Measurements from ENCODE around the gene DEXI. TPM values are rescaled to one million over a fixed set of nuclear protein-coding genes. Genes with fewer than 3 reads are reported as not detected.
A peak's percentile ranks its signal among the peaks of the same experiment; 100 is the strongest.

DEXI gene
- total and polyA plus RNA-seq, 2 of the 13 experiments (the other 11 are each of a cell fraction or from before 2014, with no cell fraction given), result 51.5 to 70.4 TPM

- peak overlapping the region; percentile 97 for H3K4me2 ChIP-seq (ENCODE audit: low read depth, low read length)
- in situ Hi-C loops (cut with HindIII; ENCODE audit: extremely low pct_ligation_motif_present, low pct_unique_long_range_greater_than_20kb) (loop anchor here (5.0 kb wide), 1 partner anchor 180 kb away; the partner anchor contains the start of gene NUBP1), intact Hi-C loops (cut with micrococcal nuclease; ENCODE audit: unreplicated experiment) (loop anchor here (2.0 kb wide), 1 partner anchor 402 kb away; no protein-coding TSS in a partner anchor)
- no TSS peak for BruUV-seq (replicated peaks)
- H3K27me3 ChIP-seq (ENCODE audit: control insufficient read depth in 1 of 2, insufficient read depth in 2 of 2, low read length in 2 of 2), result peaks cover 0 to 9% of the 10 kb centered on the region in 2 experiments; a peak in 1 of 5 replicates
- POLR2A ChIA-PET, result interaction anchor here (0.6 to 3.1 kb wide), 17 partner anchors 8 to 665 kb away, joined by 3 to 60 read pairs (median 3); partner anchors contain the start of genes CLEC16A, DEXI, EMP2 and NUBP1
- ATAC-seq (peak; percentile 15), FAIRE-seq (no peak), DNase-seq (ENCODE audit: low spot score) (peak; percentile 44)
- no peaks in the 10 kb centered on the region for H3K9me3 ChIP-seq (ENCODE audit: low read length)
- no peaks in the 10 kb centered on the region for H4K20me1 ChIP-seq (ENCODE audit: insufficient read depth, low read length)
- peak overlapping the region; percentile 2 to 72 (median 14); a peak in 3 of 6 replicates for H3K4me3 ChIP-seq (replicated peaks in 1 of 3; ENCODE audit: insufficient read depth in 1 of 3, low read depth in 2 of 3, low read length in 3 of 3)
- H3K27ac ChIP-seq (ENCODE audit: extremely low read length, insufficient read depth, low read length), result no peak overlapping the region
- peaks cover 4 to 12% of the 10 kb centered on the region in 2 experiments for H3K36me3 ChIP-seq (replicated peaks in 1 of 2; ENCODE audit: control insufficient read depth in 1 of 2, insufficient read depth in 2 of 2, low read length in 2 of 2)
- WGBS (ENCODE audit: low lambda C conversion rate), result 26% methylated on average over 10 of the region's 14 CpGs
- peaks cover 44% of the 10 kb centered on the region for H3K4me1 ChIP-seq (ENCODE audit: insufficient read depth, low read length)
- H3K79me2 ChIP-seq (ENCODE audit: insufficient read depth, low read length), result no peaks in the 10 kb centered on the region
- peak overlapping the region; percentile 6; the same call in 1 of the 2 replicates for H3K9ac ChIP-seq (ENCODE audit: insufficient read depth, low read depth, low read length)
- CTCF ChIA-PET (ENCODE audit: low intra/inter-chr PET ratio, low total read pairs), result no interaction called here
- H2AFZ ChIP-seq (ENCODE audit: low read length), result no peak overlapping the region
- TF ChIP-seq ZNF12 (CRISPR knock-in tag; IDR thresholded peaks at IDR 0.05) (no peak), ZNF484 (CRISPR knock-in tag; IDR thresholded peaks at IDR 0.05; ENCODE audit: borderline replicate concordance, low read depth) (no peak), HOMEZ (CRISPR knock-in tag; IDR thresholded peaks at IDR 0.05; ENCODE audit: low read depth) (no peak), FIP1L1 (IDR thresholded peaks at IDR 0.05; ENCODE audit: borderline replicate concordance, insufficient read depth, low read depth, low read length) (no peak), ZNF839 (CRISPR knock-in tag; IDR thresholded peaks at IDR 0.05; ENCODE audit: borderline replicate concordance) (no peak), TFE3 (CRISPR knock-in tag; IDR thresholded peaks at IDR 0.05) (no peak), TCF12 (IDR thresholded peaks at IDR 0.05) (no peak), TCF12 (CRISPR knock-in tag; IDR thresholded peaks at IDR 0.05) (no peak), REL (CRISPR knock-in tag; conservative IDR thresholded peaks at IDR 0.05) (no peak), ZNF678 (CRISPR knock-in tag; IDR thresholded peaks at IDR 0.05) (no peak), FOXP4 (CRISPR knock-in tag; IDR thresholded peaks at IDR 0.05) (no peak), ZNF782 (CRISPR knock-in tag; IDR thresholded peaks at IDR 0.05; ENCODE audit: borderline replicate concordance) (no peak), ZNF879 (CRISPR knock-in tag; IDR thresholded peaks at IDR 0.05) (0 out of 2 replicates have a peak, but pooled peaks have one; percentile 24), MIER2 (CRISPR knock-in tag; IDR thresholded peaks at IDR 0.05) (no peak), IRF2 (CRISPR knock-in tag; IDR thresholded peaks at IDR 0.05) (no peak), ZNF709 (CRISPR knock-in tag; IDR thresholded peaks at IDR 0.05) (no peak), ZNF724P (CRISPR knock-in tag; IDR thresholded peaks at IDR 0.05; ENCODE audit: borderline replicate concordance) (no peak), ZNF136 (CRISPR knock-in tag; IDR thresholded peaks at IDR 0.05; ENCODE audit: low read depth) (no peak)
These were observed 19.7 kb downstream of the DEXI start for GRCh38 chr16:10922328-10923145.
